BE2C (cell line): ENCODE results near the gene ARAP3.

Experiments
- DNase-seq: peaks from one replicate; pipeline ENCODE4 v3.0.0-alpha.2; 2020
- H3K27me3 ChIP-seq: fragments of 250-450 bp; sonication (Bioruptor Pico); 2 replicates; pipeline ENCODE4 v1.5.1; 2020; ENCODE audit warnings: mild to moderate bottlenecking
- H3K36me3 ChIP-seq: fragments of 250-450 bp; sonication (Bioruptor Pico); 2 replicates; pipeline ENCODE4 v1.5.1; 2020; ENCODE audit warnings: mild to moderate bottlenecking
- H3K4me1 ChIP-seq: fragments of 250-450 bp; sonication (Bioruptor Pico); 2 replicates; pipeline ENCODE4 v1.5.1; 2020
- H3K4me3 ChIP-seq: 2 replicates; pipeline ENCODE4 v1.5.1; 2011; ENCODE audit warnings: low read depth, low read length
- H3K9me3 ChIP-seq: fragments of 250-450 bp; sonication (Bioruptor Pico); 2 replicates; pipeline ENCODE4 v1.5.1; 2020
- TF ChIP-seq, protein P1 (sequence below): IDR thresholded peaks from 2 replicates; pipeline ENCODE4 v1.5.1; 2012; ENCODE audit warnings: mild to moderate bottlenecking, low read depth, low read length

The ARAP3 gene

DNA sequence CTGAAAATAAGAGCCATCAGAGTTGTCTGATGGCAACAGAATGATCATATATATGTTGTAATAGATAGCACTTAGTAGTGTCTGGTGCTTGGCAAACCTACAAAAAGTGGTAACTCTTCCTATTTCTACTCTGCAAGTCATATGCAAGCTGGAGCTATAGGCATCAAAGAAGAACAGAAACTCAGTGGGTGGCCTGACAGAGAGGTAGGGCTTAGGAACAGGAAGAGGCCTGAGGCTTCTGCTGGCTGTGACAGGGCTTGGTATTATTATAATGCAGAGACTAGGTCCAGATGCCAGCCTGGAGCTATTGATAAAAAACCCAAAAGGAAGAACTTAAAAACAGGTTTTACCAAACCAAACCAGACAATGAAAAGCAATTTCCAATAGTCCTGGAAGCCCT lies 58.8 kb downstream of the ARAP3 start:
- H3K9me3 ChIP-seq, result no peaks in the 10 kb centered on the region
- H3K4me3 ChIP-seq, result no peak overlapping the region
- DNase-seq, result no peak
- TF ChIP-seq, protein P1, sequence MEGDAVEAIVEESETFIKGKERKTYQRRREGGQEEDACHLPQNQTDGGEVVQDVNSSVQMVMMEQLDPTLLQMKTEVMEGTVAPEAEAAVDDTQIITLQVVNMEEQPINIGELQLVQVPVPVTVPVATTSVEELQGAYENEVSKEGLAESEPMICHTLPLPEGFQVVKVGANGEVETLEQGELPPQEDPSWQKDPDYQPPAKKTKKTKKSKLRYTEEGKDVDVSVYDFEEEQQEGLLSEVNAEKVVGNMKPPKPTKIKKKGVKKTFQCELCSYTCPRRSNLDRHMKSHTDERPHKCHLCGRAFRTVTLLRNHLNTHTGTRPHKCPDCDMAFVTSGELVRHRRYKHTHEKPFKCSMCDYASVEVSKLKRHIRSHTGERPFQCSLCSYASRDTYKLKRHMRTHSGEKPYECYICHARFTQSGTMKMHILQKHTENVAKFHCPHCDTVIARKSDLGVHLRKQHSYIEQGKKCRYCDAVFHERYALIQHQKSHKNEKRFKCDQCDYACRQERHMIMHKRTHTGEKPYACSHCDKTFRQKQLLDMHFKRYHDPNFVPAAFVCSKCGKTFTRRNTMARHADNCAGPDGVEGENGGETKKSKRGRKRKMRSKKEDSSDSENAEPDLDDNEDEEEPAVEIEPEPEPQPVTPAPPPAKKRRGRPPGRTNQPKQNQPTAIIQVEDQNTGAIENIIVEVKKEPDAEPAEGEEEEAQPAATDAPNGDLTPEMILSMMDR, result no peak
- no peaks in the 10 kb centered on the region for H3K27me3 ChIP-seq
- H3K4me1 ChIP-seq, result no peaks in the 10 kb centered on the region; the same call in 1 of the 2 replicates
- H3K36me3 ChIP-seq, result peaks cover 22% of the 10 kb centered on the region

DNA sequence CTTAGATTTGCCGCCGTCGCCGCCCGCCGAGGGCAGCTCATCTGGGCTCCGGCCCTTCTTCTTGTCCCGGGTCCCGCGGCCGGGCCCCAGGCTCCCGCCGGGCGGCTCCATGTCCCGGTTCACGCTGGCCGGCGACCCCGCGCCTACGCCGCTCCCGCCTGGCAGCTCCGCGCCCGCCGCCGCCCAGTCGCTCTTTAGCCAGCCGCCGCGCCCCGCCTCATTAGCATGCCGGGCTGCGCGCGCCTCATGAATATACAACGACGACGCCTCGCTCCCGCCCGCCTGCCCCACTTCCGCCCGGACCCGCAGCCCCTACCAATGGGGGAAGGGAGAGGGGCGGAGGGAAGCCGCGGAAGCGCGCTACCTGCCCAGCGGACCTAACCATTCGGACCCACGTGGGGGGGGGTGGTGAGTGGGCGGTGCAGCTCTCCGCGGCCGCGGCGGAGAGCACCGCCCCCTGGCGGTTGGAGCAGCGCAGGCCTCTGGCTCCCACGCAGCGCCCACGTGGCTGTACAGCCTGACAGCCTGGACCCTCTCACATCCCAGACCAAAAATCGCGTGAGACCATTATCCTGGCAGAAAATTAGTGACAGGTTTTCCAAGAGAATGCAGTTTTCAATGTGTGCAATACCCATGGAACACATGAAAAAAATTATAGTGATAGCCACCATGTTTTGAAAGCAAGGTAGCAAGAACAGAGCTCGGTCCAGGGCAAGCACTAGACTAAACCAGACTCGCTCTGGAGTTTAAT lies 63.1 kb downstream of the ARAP3 start, which contains the start of gene DIAPH1:
DIAPH1 (minus strand) TSS at position 197 of the 751 bp plus-strand sequence; CDS start at position 111, 86 bp downstream.
- no peaks in the 10 kb centered on the region for H3K9me3 ChIP-seq
- peak within 1 kb of the TSS; percentile 81 for H3K4me3 ChIP-seq
- TF ChIP-seq, protein P1, result peak; percentile 96
- peaks cover 10% of the 10 kb centered on the region for H3K4me1 ChIP-seq
- peak; percentile 99 for DNase-seq
- H3K36me3 ChIP-seq, result peaks cover 8% of the 10 kb centered on the region; the same call in 1 of the 2 replicates
- no peaks in the 10 kb centered on the region for H3K27me3 ChIP-seq

DNA sequence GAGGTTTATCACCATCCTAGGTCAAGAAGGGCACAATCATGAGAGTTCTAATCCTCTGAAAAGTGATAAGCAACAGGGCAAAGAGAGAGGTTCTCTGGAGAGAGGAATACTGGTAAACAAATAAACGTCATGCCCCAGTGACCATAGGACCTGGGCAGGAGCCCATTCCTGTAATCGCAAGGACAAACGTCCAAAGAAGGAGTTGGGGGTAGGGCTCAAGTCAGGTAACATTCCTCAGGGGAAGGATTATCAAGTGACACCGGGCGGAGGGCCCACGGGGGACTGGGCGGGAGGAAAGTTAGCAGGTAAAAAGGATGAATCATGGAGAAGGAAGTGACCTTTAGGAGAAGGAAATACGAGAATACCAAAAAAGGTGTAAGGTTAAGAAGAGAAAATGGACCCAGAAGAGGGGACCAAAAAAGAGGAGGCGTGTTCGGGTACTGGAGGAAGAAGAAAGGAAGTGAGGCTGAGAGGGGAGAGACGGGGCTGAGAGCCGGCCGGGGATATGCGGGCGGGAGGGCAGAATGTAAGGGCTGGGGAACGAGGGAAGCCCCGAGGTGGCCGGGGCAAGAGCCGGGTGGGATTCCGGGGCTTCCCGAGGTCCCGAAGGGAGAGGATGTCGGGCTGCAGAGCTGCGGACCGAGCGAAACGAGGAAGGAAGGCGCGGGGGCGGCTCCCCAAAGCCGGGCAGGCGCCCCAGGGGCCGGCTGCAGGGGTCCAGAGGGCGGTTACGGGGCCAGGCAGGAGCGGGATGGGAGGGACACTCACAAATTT lies 63.8 kb downstream of the ARAP3 start:
- peaks cover 12% of the 10 kb centered on the region for H3K4me1 ChIP-seq
- TF ChIP-seq, protein P1, result no peak
- DNase-seq, result peak; percentile 60

DNA sequence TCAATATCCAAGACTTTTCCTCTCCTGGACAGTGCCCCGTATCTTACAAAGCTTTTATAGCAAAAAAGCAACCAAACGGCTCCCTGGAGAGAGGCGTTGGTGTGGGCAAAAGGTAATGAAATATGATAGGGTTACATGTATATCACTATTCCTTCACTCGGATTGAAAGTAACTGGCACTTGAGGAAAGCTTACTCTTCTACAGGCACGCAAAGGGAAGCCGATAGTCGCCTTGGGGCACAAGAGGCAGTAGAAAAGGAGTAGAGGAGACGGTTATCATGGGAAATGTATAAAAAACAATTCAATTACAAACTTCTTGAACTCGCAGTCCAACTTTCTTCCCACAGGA lies 64.4 kb downstream of the ARAP3 start:
- Histone ChIP-seq H3K9me3 (no peaks in the 10 kb centered on the region), H3K36me3 (peaks cover 8% of the 10 kb centered on the region; the same call in 1 of the 2 replicates), H3K4me3 (peak overlapping the region; percentile 81), H3K4me1 (peaks cover 14% of the 10 kb centered on the region), H3K27me3 (no peaks in the 10 kb centered on the region)
- TF ChIP-seq, protein P1, result no peak
- DNase-seq, result no peak

More for the DNA sequence above, 63.8 kb downstream of the ARAP3 start:
- no peaks in the 10 kb centered on the region for H3K9me3 ChIP-seq
- peak overlapping the region; percentile 81 for H3K4me3 ChIP-seq
- H3K27me3 ChIP-seq, result no peaks in the 10 kb centered on the region
- peaks cover 6% of the 10 kb centered on the region; the same call in 1 of the 2 replicates for H3K36me3 ChIP-seq

DNA sequence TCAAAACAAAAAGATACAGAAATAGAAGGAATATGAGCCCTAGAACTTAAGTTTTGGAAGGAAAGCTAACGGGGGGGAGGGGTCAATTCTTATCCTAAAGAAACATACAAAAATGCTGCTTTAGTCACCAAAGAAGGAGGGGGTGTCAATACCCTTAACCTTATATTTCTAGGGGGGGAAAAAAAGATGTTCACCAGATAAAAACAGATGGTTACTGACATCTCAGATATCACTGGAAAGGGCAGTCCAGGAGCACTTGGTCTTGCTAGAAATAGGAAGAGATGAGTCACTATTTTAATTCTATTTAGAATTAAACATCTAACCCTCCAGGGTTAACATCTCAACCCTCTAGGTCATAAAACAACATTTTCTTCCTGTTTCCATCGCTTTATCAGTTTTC lies 64.9 kb downstream of the ARAP3 start:
- DNase-seq, result no peak
- peaks cover 14% of the 10 kb centered on the region for H3K4me1 ChIP-seq
- TF ChIP-seq, protein P1, result no peak
- H3K4me3 ChIP-seq, result peak overlapping the region; percentile 81
- H3K27me3 ChIP-seq, result no peaks in the 10 kb centered on the region
- H3K9me3 ChIP-seq, result no peaks in the 10 kb centered on the region
- H3K36me3 ChIP-seq, result peaks cover 8% of the 10 kb centered on the region; the same call in 1 of the 2 replicates
